Kasumi-1 (cell line): ENCODE results near the gene GPRIN1.
"Not testable (repeated sequence)": the region's sequence is repeated elsewhere in the genome, so short reads cannot be mapped to it uniquely, and the experiment has no call there.

Experiments used
- DNase-seq, 2 experiments: peaks; one replicate each; lab custom pipeline; 2025; lab: John Stamatoyannopoulos, UW

Gene GPRIN1

DNA sequence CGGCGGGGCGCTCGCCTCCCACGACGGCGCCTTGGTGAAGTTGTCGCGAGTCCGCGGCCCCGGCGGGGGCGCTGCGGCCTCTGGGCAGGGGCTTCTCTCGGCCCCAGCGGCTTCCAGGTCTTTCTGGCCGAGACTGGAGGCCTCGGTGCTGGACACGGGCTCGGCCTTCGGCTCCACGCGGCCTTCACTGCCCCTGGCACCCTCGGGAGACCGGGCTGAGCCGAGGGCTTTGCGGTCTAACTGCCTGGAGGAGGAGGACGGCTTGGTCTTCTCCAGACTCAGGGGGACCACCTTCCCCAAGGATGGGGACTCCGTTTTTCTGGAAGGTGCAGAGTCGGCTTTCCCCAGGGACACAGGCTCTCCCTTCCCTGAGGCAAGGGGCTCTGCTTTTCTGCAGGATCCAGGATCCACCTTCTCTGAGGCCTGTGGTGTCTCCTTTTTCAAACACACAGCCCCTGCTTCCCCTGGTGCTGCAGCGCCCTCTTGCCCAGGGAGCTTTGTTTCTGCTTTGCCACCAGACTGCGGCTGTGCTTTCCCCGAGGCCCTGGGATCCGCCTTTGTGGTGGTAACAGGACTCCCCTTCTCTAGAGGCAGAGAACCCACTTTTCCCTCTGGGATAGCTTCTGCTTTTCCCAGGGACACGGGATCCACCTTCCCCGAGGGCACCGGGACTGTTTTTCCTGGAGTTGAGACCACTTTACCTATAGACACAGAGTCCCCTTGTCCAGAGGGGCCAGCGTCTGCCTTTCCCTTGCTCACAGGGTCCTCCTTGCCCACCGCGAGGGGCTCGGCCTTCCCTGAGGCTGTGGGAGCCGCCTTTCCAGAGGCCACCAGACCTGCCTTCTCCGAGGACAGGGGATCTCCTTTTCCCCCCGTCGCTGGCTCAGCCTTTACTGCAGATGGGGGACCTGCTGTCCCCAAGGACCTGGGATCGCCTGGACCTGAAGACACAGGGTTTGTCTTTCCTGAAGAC, 12.3 kb downstream of the GPRIN1 start:
- DNase-seq: peak in 1 of 2 experiments; percentile 22

DNA sequence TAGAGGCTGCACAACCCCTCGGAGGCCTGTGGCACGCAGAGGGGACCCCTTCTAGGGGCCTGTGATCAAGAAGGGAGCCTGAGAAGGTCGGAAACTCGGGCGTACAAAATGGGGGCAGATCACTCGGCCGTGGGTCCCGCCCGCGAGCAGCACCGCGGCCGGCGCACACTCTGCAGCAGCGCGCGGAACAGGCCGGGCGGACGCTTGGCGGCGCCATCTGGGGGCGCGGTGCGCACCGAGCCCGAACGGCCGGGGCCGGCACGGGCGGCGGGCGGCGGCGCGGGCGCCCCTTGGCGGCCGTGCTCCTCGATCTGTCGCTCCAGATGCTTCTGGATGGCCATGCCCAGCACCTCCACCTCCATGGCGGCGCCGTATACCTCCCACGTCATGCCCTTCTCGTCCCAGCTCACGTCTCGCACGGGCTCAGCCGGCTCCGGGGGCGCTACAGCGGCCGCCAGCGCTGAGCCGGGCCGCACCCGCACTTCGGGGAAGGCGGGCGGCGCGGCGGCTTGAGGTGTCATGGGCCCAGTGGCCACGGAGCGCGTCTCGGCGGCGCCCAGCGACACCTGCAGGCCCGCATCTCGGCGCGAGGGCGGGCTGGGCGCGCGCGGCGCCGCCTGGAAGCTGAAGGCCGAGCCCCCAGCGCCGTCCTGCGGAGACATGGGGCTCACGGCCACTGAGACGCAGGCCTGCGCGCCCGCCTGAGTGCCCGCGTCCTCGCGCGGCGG, 13.1 kb downstream of the GPRIN1 start:
- DNase-seq: peak; percentile 37 to 42

DNA sequence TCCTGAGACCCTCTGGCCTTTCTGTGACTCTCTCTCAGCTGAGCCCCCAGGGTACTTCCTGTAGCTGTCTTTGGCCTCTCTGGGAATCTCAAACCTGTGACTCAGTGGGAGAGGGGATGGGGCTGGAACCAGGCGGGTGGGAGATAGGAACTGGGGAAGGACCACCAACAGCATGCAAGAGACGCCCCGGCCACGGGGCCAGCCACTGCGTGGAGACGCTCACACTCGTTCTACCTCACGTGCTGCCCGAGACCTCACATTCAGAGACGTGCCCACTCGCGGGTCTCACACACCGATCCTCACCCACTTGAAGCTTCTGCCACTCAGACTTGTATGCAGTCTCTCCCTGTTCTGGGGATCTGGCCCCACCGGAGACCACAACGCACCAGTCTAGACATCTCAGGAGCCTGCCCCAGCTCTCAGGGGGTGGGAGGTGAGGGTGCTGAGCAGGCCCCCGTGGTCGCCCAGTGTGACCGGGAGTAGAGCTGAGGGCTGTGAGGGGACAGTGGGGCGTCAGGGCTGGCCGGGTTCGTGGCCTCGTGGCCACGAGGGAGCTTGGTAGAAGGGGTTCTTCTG, 13.8 kb downstream of the GPRIN1 start:
- no peak for DNase-seq

DNA sequence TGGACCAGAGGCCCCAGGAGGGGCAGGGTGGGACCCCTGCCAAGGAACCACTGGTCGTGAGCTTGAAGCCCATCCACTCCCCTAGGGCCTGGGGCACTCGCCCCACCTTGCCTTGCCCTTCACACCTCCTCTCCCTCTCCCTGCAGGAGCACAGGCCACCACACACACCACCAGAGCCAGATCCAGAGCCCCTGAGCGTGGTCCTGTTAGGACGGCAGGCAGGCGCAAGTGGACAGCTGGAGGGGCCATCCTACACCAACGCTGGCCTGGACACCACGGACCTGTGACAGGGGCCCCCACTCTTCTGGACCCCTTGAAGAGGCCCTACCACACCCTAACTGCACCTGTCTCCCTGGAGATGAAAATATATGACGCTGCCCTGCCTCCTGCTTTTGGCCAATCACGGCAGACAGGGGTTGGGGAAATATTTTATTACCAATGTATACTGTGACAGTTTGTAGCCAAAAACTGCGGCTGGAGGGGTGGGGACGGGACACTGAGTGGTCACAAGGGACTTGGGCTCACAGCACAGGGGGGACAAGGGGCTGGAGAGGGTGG, 14.5 kb downstream of the GPRIN1 start:
- no peak for DNase-seq

DNA sequence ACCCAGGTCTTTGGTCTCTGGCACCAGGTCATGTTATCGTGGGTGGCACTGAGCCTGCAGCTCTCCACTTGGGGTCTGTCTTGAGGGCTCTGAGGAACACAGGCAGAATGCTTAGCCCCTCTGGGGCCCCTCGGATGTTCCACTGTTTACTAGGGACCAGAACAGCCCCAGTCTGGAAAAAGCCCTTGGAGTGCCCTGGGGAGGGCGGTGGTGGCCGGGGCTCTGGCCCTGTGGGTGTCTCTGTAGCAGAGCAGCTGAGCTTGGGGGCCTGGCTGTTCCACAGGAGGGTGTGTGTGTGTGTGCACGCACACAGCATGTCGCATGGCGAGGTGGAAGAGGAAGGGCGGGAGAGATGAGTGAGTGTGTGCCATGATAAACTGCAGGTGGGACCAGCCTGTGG, 15.4 kb downstream of the GPRIN1 start:
- no peak for DNase-seq

DNA sequence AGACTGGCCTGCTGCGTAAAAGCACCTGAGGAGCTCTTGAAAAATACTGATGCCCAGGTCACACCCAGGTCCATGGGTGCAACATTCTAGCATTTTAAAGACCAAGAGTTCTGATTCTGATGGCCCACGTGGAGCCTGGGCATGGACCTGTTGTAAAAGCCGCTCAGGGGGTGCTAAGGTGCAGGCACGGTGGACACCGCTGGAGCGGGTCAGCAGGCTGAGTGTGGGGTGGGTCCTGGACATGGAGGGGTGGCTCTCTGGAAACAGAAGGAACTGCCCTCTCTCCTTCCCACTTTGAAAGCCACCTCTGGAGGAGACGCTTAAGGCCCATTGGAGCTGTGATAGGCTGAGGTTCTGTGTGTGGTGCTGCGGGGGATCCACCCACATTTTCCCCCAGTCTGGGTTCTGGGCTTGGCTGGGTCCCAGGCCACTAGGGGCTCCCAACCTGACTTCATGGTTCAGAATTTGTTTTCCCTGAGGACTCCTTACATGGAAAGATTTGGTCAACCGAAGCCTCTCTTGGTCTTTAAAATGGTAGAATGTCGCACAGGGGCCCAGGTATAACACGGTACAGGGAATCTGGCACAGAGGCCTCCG, 16.6 kb downstream of the GPRIN1 start:
- DNase-seq: no peak

DNA sequence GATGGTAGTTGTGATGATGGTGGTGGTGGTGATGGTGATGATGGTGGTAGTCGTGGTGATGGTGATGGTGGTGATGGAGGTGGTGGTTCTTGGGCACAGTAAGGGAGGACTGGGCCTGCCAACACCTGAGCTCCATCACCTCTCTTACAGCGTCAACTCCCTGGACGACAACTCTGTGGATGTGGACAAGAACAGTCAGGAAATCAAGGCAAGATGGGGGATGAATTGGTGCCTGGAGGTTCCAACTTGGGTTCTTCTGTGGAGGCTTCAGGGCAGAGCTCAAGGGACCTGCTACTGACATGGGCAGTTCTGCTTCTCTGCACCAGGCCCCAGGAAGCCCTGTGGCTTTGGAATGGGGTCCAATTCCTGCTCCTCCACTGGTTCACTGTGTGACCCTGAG, 17.4 kb downstream of the GPRIN1 start:
- no peak for DNase-seq

DNA sequence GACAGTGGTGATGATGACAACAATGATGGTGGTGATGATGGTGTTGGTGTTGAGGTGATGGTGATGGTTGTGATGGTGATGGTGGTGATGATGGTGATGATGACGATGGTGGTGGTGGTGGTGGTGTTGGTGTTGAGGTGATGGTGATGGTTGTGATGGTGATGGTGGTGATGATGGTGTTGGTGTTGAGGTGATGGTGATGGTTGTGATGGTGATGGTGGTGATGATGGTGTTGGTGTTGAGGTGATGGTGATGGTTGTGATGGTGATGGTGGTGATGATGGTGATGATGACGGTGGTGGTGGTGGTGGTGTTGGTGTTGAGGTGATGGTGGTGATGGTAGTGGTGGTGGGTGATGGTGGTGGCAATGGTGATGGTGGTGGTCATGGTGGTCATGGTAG, 18.3 kb downstream of the GPRIN1 start:
- not testable (repeated sequence) for DNase-seq

DNA sequence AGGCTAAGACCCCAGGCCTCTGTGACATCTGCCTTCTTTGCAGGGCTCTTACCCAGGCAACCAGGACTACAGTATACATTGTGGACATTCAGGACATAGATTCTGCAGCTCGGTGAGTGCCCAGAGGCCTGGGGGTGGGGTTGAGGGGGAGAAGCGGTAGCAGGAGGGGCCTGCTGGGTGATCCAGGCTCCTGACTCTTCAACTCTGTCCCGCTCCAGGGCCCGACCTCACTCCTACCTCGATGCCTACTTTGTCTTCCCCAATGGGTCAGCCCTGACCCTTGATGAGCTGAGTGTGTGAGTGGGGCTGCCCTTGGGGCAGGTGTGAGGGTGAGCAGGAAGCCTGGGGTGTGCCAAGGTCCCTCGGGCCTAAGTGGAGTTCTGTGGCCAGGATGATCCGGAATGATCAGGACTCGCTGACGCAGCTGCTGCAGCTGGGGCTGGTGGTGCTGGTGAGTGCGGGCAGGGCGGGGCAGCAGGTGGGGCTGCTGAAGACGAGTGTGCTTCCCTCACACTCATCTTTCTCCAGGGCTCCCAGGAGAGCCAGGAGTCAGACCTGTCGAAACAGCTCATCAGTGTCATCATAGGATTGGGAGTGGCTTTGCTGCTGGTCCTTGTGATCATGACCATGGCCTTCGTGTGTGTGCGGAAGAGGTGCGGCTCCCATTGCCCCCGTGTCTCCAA, 19.8 kb downstream of the GPRIN1 start:
- DNase-seq: no peak

DNA sequence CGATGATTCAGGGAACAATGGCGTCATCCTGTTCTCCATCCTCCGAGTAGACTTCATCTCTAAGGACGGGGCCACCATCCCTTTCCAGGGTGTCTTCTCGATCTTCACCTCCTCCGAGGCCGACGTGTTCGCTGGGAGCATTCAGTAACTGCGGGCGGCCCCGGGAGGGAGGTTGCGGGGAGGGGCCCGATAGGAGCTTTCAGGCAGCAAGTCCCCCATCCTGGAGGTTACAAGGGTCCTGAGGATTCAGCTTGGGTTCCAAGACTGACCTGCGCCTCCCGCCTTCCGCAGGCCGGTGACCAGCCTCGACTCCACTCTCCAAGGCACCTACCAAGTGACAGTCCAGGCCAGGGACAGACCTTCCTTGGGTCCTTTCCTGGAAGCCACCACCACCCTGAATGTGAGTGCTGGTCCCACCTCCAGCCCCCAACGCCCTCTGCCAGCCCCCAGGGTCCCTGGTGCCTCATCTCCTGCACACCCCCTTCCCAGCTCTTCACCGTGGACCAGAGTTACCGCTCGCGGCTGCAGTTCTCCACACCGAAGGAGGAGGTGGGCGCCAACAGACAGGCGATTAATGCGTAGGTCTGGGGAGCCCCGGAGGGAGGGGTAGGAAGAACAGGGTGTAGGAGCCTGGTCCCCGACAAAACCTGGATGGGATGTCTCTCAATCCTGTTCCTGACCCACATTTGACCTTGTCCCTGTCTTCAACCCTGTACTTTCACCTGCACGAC, 20.8 kb downstream of the GPRIN1 start:
- DNase-seq: no peak

DNA sequence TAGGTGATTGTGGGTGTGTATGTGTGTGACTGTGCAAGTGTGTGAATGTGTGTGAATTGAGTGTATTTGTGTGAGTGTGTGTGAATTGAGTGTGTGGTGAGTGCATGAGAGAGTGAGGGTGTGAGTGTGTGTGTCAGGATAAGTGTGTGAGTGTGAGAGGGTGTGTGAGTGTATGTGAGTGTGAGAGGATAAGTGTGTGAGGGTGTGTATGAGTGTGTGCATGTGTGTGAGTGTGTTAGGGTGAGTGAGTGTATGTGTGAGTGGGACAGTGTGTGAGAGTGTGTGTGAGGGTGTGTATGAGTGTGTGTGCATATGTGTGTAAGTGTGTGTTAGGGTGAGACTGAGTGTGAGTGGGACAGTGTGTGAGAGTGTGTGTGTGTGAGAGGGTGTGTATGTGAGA, 21.7 kb downstream of the GPRIN1 start:
- no peak for DNase-seq

DNA sequence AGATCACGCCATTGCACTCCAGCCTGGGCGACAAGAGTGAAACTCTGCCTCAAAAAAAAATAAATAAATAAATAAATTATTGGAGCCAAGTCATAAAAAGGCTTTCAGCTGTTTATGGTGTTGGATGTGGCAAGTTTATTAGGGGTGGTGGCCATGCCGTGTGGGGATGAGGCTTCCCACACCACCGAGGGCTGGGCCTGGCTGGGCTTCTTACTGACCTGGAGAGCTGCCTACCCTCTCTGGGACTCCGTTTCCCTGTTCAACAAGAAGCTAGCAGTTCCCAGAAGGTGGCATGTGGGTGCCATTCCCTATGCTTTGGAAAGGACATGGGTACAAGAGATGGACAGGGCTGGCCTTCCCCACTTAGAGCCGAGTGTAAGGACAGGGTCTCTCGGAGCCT, 22.6 kb downstream of the GPRIN1 start:
- no peak for DNase-seq

DNA sequence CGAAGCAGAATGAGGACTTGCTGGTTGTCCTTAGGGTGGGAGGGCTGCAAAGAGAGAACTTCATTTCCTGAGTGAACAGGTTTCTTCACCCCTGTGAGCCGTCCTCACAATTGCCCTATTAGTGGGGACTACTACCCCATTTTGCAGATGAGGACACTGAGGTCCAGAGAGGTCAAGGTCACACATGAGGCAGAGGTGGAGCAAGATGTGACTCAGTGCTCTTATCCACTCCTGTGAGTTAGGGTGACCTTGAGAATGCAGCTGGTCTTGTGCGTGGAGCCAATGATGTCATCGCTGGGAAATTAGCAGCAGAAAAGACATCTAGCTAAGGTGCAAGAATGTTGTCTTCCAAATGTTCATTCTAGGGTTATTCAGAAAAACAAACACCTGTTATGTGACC, 26.9 kb downstream of the GPRIN1 start:
- no peak for DNase-seq

DNA sequence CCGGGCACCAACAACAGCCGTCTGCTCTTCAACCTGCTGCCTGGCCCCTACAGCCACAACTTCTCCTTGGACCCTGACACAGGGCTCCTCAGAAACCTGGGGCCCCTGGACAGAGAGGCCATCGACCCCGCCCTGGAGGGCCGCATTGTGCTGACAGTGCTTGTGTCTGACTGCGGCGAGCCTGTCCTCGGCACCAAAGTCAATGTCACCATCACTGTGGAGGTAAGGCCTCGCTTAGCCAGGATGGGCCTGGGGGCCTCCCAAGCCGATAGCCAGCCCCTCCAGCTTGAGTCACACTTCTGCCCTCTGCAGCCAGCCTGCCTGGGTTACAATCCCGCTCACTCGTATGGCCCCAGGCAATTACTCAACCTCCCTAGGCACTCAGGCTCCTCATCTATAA, 28.6 kb downstream of the GPRIN1 start:
- DNase-seq: no peak

DNA sequence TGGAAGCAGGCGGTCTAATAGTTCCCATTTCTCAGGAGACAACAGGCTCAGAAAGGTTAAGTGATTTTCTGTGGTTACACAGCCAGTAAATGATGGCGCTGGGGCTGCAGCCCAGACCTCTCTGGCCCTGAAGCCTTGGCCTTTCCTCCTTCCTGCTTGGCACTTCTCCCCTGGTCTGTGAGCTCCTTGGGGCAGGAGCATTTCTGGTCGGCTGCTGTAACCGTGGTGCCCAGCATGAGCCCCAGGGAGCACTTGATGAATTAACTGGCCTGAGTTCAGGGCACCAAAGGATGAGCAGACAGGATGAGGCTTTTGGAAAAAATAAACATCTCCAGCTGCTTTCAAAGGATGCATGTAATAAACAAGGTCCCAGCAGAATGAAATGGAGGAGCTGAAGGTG, 30.6 kb downstream of the GPRIN1 start:
- no peak for DNase-seq

DNA sequence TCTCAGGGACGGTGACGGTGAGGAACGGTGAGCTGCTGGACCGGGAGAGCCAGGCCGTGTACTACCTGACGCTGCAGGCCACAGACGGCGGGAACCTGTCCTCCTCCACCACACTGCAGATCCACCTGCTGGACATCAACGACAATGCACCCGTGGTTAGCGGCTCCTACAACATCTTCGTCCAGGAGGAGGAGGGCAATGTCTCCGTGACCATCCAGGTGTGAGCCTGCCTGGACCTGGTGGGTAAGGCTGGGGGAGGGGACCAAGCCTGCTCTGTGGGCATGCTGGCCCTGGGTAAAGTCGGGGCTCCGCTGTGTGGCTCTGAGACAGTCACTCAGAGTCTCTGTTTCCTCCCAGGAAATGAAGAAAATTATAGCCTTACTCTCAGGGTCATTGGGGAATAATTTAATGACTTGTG, 31.6 kb downstream of the GPRIN1 start:
- peak; percentile 7 to 11 for DNase-seq

DNA sequence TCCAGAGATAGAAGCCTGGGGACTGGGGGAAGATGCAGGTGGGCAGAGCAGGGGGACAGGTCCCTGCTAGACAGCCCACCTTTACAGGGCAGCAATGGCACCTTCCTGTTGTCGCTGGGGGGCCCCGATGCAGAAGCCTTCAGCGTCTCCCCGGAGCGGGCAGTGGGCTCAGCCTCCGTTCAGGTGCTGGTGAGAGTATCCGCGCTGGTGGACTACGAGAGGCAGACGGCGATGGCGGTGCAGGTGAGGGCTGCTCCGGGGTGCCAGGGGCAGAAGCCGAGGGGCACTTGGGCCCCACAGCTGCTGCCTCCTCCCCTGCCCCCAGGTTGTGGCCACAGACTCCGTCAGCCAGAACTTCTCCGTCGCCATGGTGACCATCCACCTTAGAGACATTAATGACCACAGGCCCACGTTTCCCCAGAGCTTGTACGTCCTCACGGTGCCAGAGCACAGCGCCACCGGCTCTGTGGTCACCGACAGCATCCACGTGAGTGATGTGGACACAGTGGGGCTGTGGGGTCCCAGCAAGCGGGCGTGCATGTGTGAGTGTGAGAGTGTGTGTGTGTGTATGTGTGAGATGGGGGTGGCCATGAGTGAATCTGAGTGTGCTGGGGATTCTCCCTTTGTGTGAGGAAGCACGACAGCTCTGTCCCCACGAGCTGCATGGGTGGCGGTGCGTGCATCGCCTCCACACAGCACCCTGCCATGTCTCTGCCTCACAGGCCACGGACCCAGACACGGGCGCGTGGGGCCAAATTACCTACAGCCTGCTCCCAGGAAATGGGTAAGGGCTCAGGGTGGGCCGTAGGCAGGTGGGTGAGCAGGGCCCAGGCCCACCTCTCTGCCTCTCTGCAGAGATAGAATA, 32.4 kb downstream of the GPRIN1 start:
- DNase-seq: no peak

DNA sequence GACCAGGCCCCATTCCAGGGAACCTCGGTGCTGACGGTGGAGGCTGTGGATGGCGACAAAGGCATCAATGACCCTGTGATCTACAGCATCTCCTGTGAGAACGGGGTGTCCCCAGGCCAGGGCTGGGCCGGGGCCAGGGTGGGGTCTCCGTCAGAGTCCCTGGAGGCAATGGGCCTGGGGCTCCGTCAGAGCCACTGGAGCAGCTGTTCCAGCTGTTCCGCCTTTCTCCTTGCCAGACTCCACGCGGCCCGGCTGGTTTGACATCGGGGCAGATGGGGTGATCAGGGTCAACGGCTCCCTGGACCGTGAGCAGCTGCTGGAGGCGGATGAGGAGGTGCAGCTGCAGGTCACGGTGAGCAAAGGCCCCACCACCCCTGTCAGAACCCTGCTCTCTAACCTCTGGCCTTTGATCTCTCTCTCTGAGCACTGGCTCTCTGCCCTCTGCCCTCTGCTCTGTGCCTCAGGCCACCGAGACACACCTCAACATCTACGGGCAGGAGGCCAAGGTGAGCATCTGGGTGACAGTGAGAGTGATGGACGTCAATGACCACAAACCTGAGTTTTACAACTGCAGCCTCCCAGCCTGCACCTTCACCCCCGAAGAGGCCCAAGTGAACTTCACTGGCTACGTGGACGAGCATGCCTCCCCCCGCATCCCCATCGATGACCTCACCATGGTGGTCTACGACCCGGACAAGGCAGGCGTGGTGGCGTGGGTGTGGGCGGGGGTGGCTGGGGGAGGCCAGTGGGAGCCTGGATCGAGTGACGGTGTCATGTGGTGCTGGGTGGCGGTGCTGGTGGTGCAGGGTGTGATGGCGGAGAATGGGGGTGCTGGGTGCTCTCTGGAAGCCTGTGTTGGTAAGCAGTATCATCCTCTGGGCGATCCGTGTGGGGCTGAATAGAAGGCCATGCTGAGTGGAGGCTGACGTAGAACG, 34.2 kb downstream of the GPRIN1 start:
- DNase-seq: no peak

DNA sequence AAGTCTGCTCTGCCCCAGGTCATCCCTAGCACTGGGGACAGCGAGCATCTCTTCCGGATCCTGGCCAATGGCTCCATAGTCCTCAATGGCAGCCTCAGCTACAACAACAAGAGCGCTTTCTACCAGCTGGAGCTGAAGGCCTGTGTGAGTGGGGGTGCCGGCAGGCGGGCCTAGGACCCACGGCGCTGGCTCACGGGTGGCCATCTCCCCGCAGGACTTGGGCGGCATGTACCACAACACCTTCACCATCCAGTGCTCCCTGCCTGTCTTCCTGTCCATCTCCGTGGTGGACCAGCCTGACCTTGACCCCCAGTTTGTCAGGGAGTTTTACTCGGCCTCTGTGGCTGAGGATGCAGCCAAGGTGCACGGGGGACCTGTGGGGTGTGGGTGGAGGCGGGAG, 34.9 kb downstream of the GPRIN1 start:
- no peak for DNase-seq
